ENCODE results near the gene TRIM24.

Gene TRIM24

DNA sequence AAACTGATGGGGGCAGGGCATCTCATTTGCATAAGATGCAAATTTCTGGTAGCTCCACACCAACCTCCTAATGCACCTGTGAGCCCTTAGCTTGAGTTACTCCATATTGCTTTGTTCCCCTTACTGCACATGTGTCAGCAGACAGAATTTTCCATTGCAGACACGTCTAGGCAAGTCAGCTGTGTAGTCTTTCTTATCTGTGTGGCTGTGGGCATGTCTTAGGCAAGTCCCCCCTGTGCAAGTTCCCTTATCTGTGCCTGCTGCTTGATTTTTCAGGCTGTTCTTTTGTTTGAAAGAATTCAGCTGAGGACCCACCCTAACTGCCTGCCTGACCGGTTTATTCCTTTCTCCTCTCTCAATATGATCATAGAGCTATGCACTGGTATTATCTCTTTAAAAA is 28.5 kb upstream of the TRIM24 start:
- no peak for DNase-seq (ENCODE audit: low read depth, low spot score)
- TF ChIP-seq, protein P1, sequence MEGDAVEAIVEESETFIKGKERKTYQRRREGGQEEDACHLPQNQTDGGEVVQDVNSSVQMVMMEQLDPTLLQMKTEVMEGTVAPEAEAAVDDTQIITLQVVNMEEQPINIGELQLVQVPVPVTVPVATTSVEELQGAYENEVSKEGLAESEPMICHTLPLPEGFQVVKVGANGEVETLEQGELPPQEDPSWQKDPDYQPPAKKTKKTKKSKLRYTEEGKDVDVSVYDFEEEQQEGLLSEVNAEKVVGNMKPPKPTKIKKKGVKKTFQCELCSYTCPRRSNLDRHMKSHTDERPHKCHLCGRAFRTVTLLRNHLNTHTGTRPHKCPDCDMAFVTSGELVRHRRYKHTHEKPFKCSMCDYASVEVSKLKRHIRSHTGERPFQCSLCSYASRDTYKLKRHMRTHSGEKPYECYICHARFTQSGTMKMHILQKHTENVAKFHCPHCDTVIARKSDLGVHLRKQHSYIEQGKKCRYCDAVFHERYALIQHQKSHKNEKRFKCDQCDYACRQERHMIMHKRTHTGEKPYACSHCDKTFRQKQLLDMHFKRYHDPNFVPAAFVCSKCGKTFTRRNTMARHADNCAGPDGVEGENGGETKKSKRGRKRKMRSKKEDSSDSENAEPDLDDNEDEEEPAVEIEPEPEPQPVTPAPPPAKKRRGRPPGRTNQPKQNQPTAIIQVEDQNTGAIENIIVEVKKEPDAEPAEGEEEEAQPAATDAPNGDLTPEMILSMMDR (IDR thresholded peaks at IDR 0.05; ENCODE audit: insufficient read depth, low read length, missing control alignments): no peak
- ChIA-PET POLR2A (no interaction called here), CTCF (no interaction called here)
- H3K4me3 ChIP-seq (ENCODE audit: low read depth, low read length): no peak overlapping the region

DNA sequence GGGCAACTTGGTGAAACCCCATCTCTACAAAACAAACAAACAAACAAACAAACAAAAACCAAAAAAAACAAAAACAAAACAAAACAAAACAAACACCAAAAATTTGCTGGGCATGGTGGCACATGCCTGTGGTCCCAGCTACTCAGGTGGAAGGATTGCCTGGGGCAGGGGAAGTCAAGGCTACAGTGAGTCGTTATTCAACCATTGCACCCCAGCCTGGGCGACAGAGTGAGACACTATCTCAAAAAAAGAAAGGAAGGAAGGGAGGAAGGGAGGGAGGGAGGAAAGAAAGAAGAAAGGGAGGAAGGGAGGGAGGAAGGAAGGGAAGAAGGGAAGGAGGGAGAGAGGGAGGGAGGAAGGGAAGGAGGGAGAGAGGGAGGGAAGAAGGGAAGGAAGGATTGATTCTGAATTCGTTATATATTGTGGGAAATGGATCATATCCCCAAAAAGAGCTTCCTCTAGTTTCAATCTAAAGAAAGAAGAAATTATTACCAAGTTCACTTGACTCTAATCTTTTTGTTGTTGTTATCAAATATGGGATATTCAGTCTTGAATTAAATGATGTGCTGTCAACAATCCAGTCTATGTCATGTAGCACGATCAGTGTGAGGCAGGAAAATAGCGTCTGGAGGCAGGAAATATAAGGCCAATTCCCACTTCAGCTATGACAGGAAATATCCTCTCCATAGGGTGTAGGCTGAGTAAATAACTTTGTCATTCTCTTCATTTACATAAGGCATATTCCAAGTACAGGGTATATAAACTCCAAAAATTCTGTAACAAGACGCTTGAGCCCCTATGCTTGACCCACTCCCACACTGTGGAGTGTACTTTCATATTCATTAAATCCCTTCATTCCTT is 26.2 kb upstream of the TRIM24 start:
- no peak overlapping the region for H3K4me3 ChIP-seq (ENCODE audit: low read depth, low read length)
- DNase-seq (ENCODE audit: low read depth, low spot score): no peak
- POLR2A ChIA-PET: no interaction called here
- CTCF ChIA-PET: no interaction called here
- TF ChIP-seq, protein P1 (IDR thresholded peaks at IDR 0.05; ENCODE audit: insufficient read depth, low read length, missing control alignments): no peak

DNA sequence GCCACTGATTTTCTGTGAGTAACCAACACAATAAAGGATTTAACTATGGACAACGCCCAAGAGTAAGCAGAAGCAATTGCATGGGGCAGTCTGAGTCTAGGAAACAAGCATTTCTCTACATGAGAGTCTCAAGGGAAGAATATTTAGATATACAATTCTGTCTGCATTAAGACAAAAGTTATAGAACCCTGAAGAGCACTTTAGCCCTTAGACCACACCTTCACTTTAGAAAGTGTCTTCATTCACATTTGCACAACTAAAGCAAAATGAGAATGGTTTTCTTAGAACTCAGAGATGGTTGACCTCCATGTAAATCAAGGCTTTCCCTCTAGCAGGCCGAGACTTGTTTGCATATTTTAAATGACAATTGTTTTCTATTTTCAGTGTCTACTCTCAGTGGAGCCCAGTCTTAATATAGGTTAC is 25.5 kb upstream of the TRIM24 start:
- TF ChIP-seq, protein P1 (IDR thresholded peaks at IDR 0.05; ENCODE audit: insufficient read depth, low read length, missing control alignments): no peak
- ChIA-PET POLR2A (no interaction called here), CTCF (no interaction called here)
- H3K4me3 ChIP-seq (ENCODE audit: low read depth, low read length): no peak overlapping the region
- no peak for DNase-seq (ENCODE audit: low read depth, low spot score)

DNA sequence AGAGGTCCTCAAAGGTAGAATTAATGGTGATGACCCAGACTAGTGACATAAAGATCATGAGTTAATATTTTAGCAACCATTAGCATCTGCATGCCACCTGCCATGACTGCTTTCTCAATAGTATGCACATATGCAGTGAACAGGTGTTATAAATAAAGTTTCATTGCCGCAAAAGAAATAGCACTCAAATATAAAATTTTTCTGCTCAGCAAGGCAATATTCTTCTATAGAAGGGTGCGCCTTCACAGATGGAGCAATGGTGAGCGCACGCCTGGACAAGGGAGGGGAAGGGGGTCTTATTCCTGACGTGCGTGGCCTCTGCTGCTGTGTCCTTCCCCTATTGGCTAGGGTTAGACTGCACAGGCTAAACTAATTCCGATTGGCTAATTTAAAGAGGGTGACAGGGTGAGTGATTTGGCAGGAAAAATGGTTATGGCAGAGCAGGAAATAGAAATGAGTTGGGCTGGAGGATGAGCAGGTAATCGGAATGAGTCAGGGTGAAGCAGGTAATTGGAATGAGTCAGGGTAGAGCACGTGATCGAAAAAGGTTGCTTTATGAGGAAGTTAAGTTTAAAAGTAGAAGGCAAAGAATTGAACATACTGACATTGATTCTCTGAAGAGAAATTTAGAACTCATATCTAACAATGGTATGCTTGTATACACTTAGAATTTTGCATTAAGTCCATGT is 24.7 kb upstream of the TRIM24 start:
- CTCF ChIA-PET: no interaction called here

DNA sequence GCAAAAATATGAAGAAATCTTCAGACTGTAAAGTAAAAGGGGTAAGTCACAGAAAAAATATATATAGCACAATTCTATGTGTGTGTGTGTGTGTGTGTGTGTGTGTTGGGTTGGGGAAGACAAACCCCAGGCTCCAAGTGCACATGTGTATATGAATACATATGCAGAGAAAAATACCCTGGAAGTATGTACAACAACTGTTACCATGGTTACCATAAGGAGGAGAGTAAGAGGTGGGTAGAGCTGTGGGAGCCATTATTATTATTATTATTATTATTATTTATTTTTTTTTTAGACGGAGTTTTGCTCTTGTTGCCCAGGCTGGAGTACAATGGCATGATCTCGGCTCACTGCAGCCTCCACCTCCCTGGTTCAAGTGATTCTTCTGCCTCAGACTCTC is 23.7 kb upstream of the TRIM24 start:
- no peak for DNase-seq (ENCODE audit: low read depth, low spot score)
- POLR2A ChIA-PET: no interaction called here
- no peak overlapping the region for H3K4me3 ChIP-seq (ENCODE audit: low read depth, low read length)
- CTCF ChIA-PET: no interaction called here
- TF ChIP-seq, protein P1 (IDR thresholded peaks at IDR 0.05; ENCODE audit: insufficient read depth, low read length, missing control alignments): no peak

More for the DNA sequence above, 24.7 kb upstream of the TRIM24 start:
- TF ChIP-seq, protein P1 (IDR thresholded peaks at IDR 0.05; ENCODE audit: insufficient read depth, low read length, missing control alignments): no peak
- POLR2A ChIA-PET: no interaction called here
- H3K4me3 ChIP-seq (ENCODE audit: low read depth, low read length): no peak overlapping the region
- no peak for DNase-seq (ENCODE audit: low read depth, low spot score)

DNA sequence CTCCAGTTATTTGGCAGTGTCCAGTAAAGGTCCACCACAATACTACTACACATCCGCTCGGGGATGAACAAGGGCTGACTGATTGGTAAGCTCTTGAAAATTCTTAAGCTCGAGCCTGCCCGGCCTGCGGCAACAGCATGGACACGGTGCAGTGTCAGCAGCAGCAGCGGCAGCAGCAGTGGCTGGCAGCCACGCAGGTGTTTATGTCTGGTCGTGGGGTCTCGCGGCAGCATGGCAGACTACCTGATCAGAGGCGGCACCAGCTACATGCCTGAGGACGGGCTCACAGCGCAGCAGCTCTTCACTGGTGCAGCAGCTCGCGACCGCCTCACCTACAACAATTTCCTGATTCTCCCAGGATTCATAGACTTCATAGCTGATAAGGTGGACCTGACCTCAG is 19.6 kb upstream of the TRIM24 start:
- CTCF ChIA-PET: no interaction called here
- POLR2A ChIA-PET: interaction anchor here (1.0 kb wide), 1 partner anchor 19 kb away, joined by 3 read pairs; the partner anchor contains the start of gene TRIM24
- no peak overlapping the region for H3K4me3 ChIP-seq (ENCODE audit: low read depth, low read length)
- DNase-seq (ENCODE audit: low read depth, low spot score): no peak
- TF ChIP-seq, protein P1 (IDR thresholded peaks at IDR 0.05; ENCODE audit: insufficient read depth, low read length, missing control alignments): no peak
